HG03045 (cell line): ENCODE results near the gene XRCC4.
"Not testable (repeated sequence)": the region's sequence is repeated elsewhere in the genome, so short reads cannot be mapped to it uniquely, and the experiment has no call there.

ENCODE experiments used
- ATAC-seq: cut with Tn5 transposase; IDR thresholded peaks from one replicate; pipeline ENCODE4 v1.9.1; 2021; ENCODE audit warnings: mild to moderate bottlenecking, moderate library complexity; ENCODE audit not compliant: unreplicated experiment

XRCC4 gene

DNA sequence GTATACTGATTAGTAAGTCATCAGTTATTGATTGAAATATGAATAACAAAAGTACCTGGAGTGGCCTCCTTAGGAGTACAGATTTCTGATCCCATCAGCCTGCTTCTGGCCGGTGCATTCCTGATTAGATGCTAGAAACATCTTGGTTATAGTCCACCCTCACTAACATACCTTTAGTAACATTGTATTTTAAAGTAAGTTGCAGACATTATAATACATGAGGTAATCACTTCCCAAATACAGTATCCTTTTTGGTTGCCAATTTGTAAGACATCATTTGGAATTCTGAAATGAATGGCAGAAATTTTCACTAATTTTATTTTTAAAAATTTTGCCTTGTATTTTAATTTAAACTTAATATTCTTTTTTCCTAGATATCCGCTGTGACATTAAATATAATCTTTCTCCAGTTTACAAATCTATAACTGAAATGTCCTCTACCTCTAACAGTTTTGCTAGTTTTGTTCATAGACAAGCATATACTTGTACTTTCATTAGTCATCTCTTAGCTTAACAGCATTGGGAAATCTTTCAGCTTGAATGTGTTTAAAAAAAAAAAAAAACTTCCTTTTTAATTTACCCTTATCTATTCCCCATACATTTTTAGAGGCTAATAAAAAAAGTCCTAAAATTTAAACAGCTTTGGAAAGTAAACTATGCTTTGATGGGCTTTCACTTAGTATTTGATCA, 178.9 kb downstream of the XRCC4 start:
- no peak for ATAC-seq

DNA sequence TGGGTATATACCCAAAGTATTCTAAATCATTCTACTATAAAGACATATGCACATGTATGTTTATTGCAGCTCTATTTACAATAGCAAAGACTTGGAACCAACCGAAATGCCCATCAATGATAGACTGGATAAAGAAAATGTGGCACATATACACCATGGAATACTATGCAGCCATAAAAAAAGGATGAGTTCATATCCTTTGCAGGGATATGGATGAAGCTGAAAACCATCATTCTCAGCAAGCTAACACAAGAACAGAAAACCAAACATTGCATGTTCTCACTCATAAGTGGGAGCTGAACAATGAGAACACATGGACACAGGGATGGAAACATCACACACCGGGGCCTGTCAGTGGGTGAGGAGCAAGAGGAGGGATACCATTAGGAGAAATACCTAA, 180.3 kb downstream of the XRCC4 start:
- not testable (repeated sequence) for ATAC-seq

DNA sequence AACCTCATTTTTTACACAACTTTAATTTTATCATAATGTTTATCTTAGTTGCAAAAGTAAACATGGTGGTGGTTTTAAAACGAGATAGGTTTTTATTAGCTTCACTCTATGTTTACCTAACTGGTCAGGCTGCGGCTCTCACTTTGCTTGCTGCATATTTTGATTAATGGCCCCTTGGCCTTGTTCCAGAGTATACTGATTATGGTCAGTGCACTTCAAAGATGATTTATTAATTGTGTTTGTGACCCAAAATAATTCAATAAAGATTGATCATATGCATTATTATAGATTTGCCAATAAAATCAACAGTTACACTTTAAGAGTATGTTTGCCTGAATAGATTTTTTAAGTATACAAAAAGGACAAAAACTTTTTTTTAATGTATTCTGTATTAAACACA, 188.0 kb downstream of the XRCC4 start:
- no peak for ATAC-seq

DNA sequence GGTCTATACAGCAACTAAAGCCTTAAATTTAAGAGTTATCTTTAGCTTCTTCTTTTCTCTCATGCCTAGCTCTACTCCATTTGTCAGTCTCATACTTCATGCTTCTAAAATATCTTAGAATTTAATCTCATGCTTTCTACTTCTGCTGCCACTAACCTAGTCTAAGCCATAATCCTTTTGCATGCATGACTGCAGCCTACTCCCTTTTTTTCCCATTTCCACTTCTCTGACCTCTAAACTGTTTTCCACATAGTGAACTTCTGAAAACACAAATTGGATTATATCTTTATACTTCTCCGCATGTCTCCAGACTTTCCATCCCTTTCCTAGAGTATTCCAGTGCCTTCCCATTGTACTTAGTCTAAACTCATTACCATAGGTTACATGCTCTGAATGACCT, 193.0 kb downstream of the XRCC4 start:
- no peak for ATAC-seq

DNA sequence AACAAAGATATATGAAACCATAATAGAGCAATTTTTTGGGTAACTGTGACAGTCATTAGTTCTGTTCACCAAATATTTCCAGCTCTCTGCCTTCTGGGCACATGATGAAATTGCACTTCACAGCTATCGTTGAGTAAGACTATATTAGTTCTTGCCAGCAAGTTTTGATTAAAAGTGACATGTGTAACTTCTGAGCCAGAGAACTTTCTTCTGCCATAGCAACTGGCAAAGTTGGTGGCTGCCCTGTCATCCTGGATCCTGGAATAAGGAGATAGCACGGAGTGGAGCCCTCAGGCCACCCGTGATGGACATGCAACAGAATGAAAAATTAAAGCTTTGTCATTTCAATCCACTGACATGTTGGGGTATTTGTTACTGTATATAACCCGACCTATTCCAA, 199.8 kb downstream of the XRCC4 start:
- ATAC-seq: no peak

DNA sequence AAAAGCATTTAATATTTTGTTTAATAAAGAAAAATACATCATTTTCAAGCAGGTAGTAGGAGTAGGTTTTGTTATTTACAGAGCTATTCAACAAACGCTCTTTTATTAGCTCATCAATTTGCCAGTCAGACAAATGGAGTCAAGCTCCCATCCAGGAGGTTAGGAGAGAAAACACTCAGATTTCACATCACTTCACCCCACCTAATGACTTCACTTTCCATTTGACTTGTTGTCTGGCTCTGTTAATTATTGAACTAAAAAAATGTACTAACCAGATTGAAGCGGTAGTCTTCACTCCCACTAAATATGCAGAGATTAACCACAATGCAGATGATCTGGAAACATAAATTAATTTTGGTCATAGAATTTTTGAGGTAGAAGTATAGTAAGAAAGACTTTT, 200.6 kb downstream of the XRCC4 start:
- ATAC-seq: no peak

DNA sequence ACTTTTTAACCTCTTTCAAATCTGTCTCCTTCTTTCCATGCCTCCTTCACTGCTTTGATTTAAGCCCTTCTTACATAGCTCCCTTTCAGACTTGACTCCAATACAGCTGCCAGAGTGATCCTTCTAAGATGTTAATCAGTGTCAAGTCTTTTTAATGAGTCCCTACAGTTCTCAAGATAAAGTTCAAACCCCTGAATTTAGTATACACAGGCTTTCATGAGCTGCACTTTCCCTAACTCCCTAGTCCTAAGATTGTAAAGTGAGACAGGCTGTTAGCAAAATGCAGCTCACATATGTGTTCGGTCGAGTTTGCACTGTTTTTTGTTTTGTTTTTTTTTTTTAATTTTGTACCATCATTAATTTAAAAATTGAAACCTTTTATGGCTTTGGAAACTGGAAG, 203.8 kb downstream of the XRCC4 start:
- no peak for ATAC-seq

DNA sequence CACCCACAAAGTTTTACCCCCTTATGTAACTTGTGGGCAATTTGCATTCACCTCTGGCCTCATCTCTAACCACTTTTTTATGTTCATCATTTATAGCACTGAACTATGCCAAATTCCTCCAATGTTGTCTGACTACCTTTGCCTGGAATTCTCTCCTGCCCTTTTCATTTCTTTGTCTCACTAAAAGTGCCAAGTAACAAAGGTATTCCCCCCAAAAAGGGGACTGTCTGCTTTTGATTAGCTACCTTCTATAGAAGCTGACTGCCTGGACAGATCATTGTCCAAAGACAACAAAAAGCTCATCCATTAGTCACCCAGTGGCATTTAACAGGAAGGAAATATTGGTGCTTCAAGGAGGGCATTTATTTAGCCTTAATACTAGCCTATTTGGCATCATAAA, 204.3 kb downstream of the XRCC4 start:
- no peak for ATAC-seq

DNA sequence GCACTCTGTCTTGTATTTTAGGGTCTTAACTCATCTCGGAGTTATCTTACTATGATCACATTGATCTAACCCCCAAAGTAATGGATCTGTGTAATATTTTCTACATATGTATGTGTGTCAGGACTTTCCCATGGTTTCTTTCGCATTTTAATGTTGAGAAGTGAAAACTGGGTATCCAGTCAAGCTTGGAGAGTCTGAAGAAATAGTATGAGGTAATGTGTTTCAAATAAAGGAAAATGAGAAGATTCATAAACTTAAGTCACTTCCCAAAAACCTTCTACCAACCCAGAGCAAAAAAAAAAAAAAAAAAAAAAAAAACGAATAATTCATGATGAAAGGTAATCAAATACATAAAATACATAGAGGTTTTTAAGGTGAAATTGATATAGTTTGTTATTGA, 206.4 kb downstream of the XRCC4 start:
- no peak for ATAC-seq

DNA sequence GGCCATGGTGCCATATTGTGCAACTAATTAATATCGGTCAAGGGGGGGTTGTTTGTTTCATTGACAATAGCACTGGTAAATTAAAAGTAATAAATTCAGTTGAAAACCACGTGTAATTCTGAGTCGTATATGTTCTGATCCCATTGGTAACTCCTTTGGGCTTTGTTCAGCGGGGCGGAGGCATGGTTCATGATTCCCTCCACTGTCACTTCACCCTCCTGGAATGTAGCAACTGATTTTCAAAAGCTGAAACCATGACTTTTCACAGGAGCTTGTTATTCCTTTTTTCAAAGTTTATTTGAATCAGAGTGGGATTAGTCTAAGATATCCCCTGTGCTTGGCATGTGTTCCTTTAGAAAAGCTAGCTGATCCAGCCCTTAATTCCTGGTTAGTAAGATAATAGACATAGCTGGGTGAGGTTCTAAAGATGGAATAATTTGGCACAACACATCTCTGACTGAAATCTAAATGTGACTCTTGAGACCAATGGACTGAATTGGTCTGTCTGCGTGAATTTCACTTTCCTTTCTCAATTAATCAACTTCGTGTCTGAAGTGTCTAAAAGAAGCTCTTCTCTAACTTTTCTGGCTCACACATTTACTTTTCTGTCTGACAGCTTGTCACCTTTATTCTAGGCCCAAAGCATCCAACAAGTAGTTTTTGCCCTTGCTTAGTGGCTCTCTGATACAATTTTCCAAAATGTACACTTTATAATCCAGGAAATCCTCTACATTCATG, 208.5 kb downstream of the XRCC4 start:
- no peak for ATAC-seq

DNA sequence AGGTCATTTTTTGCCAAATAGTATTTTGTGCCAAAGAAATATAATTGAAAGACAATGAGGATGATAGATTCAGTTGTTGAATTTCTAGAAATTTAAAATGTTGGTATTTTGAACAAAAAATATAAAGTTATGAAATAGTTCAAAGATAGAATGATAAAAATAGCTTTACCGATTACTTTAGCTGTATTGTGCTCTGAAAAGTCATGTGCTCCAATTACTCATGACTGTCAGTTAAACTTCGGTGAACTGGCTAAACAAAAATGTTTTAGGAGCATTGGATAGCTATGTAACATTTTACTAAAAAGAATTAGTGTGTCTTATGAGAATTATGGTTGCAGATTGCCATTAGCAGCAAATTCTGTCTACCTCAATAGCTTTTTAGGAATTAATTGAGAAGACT, 216.9 kb downstream of the XRCC4 start:
- ATAC-seq: no peak

DNA sequence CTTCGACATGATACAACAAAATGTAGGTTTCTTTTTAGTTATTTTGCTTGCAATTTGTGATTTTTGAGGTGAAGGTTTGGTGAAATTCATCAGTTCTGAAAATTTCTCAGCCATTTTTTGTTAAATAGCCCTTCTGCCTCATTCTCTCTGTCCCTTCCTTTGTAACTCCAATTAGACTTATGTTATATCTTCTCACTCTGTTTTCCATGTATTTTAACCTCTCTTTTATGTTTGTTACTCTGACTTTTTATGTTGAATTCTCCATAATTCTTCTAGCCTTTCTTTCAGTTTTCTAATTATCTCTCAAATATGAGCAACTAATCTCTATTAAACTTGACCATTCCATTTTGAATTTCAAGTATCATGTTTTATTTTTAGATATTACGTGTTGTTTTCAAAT, 222.0 kb downstream of the XRCC4 start:
- no peak for ATAC-seq

DNA sequence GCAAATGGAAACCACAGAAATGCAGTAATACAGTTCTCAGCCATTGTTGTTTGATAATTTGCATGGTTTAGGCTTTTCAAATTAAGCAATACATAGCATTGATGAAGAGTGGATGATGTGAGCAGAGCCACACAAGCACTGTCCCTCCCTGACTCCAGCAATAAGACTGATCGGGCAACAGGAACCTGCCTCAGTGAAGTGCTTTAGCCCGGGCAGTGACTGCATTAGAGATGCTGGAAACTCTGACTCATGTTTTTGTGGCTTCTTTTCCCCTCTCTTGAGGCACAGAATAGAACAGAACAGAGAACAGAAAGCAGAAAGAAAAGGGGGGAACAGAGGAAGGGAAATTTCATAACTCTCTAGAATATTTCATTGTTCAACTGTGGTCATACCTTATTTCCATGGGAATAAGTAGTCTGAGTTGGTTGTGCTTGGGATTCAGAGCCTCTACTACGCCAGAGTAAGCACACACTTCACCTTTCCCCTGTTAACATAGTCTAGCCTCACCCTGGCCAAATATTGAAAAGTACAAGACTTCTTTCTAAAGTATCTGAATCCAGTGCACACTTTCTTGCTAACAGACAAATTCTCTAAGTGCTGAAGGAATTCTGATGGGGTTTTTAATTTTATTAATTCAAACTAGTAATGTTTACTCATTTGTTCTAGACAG, 229.4 kb downstream of the XRCC4 start:
- ATAC-seq: peak; percentile 98

DNA sequence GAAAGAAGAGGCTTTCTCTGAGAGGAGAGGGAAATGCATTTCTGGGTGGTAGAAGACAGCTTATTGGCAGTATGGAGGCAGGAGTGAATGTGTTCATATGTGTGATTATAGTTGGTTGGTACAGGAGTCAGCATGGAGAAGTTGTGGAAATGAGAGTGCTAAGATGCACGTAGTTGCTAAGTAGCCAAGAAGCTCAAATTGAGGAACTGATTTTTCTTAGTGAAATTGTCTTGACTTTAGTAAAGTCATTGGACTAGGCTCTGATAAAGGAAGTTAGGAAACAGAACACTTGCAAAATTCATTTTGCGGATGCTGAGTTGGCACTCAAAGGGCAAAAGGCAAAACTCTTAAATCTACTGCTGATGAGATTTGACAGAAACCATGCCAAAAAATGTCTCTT, 235.3 kb downstream of the XRCC4 start:
- no peak for ATAC-seq

DNA sequence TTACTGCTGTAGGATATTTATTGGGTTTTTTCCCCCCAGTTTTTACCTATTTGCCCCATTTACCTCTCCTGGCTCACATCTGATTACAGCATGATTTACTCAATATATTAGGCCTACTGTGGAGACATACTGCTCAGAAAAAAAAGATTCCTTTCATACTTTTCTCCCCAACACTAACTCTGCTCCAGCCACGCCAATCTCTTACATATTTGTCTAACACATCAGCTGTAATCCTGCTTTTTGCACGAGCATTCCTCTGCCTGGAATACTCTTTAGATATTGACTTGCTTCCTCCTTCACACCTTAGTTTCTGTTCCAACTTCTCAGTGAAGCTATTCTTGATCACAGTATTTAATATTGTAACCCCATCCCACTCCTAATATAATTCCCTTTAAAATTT, 236.1 kb downstream of the XRCC4 start:
- ATAC-seq: no peak

DNA sequence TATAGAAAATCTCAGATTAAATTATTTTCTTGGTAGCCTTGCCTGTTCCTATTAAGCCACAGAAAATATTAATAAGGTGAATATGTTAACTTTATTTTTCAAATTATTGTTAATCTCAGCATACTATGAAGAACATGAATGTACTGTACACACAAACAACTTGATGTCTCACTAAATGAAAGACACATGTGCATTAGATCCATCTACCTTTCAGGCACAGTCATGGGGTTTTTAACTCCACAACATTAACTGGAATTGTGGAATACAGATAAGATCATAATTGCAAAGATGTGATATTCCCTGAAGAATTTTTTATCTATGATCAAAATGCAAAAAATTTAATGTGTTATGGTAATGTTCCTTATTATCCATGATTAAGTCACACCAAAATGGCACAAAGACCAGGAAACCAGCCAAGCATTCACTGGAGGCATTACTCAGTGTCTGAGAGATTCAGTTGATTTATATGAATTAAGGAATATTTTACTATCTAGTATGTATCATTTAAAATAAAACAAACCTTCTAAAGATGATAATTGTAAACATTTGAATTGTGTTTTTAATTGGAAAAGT, 244.2 kb downstream of the XRCC4 start:
- ATAC-seq: no peak

DNA sequence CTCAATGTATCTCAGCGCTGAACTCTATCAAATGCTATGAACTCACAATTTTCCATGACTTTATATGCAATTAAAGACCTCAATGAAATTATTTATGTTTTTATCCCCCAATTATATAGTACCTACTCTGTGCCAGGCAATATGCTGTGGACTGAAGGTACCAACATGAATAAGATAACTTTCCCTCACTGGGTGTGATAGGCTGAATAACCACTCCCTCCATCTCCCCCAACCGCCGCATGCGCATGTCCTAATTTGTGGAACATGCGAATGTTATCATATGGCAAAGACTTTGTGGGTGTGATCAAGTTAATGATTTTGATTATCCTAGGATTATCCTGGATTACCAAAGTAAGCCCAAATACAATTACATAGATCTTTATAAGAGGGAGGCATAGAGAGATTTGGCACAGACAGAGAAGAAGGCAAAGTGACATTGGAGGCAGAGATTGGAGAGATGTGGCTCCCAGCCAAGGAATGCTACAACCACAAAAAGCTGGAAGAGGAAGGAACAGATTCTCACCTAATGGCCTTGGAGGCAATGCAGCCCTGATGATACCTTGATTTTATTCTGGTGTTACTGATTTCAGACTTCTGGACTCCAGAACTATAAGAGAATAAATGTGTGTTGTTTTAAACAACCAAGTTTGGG, 245.1 kb downstream of the XRCC4 start:
- no peak for ATAC-seq

DNA sequence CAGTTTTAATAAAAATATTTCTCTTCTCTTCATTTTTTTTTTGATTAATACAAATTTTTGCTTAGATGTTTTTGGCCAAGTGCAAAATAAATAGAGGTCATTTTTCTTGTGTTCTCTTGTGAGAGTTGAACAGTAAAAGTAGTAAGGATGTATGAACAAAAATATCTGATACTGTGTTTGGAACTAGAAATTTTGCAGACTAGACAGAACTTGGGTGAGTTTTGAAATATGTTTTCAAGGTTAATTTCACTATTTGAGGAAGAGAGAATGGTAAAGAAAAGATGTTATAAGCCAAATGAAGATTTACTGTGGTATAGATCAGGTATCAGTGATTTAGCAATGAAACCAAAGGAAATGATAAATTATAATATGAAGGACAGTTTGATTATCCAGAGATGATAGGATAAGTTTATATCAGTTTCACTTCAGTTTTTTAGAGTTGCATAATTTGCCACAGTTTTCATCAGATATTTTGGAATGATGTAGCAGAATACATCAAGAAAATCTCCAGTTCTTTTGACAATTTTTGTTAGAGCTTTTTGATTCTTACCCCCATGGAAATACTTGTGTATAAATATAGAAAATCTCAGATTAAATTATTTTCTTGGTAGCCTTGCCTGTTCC, 246.3 kb downstream of the XRCC4 start:
- no peak for ATAC-seq

DNA sequence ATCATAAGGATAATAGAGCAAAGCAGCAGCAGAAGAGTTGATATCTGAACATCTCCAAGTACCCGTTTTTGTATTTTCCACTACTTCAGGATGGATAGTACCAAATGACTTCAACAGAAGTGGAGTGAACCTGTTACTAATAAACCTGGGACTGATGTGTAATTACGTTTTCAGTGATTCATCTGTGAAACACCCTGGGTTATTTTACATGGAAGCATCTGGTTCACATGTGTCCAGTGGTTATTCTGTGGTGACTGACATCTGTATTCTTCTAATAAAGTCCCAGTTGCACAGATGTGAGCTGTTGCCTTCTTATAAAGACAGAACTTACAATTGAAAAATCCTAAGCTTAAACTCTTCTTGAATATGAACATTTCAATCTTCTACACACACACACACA, 254.5 kb downstream of the XRCC4 start:
- no peak for ATAC-seq

DNA sequence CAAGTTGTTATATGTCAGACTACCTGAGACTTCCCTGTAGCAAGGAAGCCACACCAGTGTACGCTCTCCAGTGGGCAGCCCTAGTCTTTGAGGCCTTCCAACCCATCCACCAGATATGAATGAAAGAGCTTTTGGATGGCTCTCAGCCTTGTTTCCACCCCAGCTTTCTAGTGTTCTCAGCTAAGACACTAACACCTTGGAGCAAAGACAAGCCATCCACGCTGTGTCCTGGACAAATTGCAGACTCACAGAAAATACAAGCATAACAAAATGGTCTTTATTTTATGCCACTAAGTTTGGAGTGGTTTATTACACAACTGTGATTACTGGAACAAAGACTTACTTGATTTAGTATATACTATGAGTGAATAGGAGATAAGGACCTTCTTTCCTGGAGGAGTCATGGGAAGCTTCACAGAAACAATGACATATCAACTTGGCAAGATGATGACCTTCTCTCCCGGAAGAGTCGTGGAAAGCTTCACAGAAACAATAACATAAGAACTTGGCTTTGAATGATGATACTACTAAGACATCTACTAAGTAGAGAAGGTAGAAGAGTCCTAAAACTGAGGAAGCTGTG, 260.2 kb downstream of the XRCC4 start:
- ATAC-seq: no peak

DNA sequence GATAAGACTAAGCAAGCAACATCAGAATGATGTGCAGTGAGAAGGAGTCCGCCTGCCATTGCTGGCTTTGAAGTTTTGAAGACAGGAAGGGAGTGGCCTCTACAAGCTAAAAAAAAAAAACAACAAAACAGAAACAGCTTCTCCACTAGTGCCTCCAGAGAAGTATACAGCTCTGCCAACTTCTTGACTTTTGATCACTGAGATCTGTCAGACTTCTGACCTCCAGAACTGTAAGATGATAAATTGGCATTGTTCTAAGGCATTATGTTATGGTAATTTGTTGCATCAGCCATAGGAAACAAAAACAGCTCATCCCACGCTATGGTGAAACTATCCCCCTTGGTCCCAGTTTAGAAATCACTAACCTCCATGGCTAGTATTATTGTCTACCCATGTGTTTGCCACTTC, 263.2 kb downstream of the XRCC4 start:
- ATAC-seq: peak; percentile 64
